Transverse colon (tissue), 4 donors: ENCODE measurements around the gene C1QTNF12.

Experiments used
- EP300 ChIP-seq: sonication (generic); formaldehyde crosslinking; IDR thresholded peaks from one replicate; pipeline ENCODE4 v1.6.1; 2017; ENCODE audit warnings: antibody characterized with exemption, low read depth
- POLR2A ChIP-seq: fragments of 450-650 bp; IDR thresholded peaks from one replicate; pipeline ENCODE4 v1.6.1; 2016; ENCODE audit warnings: antibody characterized with exemption, mild to moderate bottlenecking, moderate library complexity
- POLR2AphosphoS5 ChIP-seq, 3 donors: sonication (generic); formaldehyde crosslinking; IDR thresholded peaks; one replicate each; pipeline ENCODE4 v1.6.1; 2016; ENCODE audit warnings: antibody characterized with exemption in 3 of 3
- TF ChIP-seq, protein P1 (sequence below), 5 experiments: fragments of 200-600 bp in 3 of 5; fragments of 450-650 bp in 2 of 5; sonication (generic) in 3 of 5; IDR thresholded peaks; 1 replicate in 2 of 5; 2 replicates in 3 of 5; pipeline ENCODE4 v1.5.1; 2016 to 2017; ENCODE audit warnings: antibody characterized with exemption in 5 of 5, inconsistent platforms in 3 of 5, mild to moderate bottlenecking in 2 of 5, moderate library complexity in 1 of 5

DNA sequence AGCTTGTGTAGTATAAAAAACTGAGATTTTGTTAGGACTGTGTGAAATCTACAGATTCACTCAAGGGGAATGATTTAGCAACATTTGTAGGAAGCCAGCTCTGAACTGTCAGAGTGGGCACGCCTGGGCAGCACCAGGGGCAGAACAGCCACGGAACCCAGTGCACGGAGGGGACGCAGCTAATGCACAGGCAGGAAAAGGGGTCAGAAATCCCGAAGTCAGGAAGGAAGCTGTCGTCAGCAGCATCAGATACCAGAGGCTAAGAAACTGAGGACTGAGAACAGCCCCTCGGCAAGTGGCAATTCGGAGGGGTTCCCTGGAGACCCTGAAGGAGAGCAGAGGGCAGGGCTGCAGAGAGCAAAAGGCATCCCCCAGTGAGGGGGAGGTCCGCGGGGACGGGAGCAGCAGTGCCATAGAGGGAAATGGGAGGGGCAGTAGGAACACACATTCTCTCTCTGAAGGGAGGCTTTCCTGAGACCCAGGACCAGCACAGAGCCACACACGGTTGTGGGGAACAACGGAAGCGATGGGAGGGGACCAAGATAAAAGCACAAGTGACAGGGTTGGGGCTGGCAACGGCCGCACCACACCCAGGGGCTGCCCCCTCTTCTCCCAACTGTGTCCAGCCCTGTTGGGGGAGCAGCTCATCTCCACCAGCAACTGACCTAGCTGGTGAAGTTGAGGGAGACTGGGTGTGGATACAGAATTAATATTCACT is 14.5 kb upstream of the C1QTNF12 start:
- TF ChIP-seq, protein P1, sequence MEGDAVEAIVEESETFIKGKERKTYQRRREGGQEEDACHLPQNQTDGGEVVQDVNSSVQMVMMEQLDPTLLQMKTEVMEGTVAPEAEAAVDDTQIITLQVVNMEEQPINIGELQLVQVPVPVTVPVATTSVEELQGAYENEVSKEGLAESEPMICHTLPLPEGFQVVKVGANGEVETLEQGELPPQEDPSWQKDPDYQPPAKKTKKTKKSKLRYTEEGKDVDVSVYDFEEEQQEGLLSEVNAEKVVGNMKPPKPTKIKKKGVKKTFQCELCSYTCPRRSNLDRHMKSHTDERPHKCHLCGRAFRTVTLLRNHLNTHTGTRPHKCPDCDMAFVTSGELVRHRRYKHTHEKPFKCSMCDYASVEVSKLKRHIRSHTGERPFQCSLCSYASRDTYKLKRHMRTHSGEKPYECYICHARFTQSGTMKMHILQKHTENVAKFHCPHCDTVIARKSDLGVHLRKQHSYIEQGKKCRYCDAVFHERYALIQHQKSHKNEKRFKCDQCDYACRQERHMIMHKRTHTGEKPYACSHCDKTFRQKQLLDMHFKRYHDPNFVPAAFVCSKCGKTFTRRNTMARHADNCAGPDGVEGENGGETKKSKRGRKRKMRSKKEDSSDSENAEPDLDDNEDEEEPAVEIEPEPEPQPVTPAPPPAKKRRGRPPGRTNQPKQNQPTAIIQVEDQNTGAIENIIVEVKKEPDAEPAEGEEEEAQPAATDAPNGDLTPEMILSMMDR (IDR thresholded peaks at IDR 0.05), result no peak
- TF ChIP-seq POLR2AphosphoS5 (IDR thresholded peaks at IDR 0.05) (no peak), POLR2A (no peak), EP300 (no peak)
